Omental fat pad (tissue), 4 donors: ENCODE results near the gene FYTTD1. TPM values are rescaled to one million over a fixed set of nuclear protein-coding genes. Genes with fewer than 3 reads are reported as not detected.
"Not testable (repeated sequence)": the region's sequence is repeated elsewhere in the genome, so short reads cannot be mapped to it uniquely, and the experiment has no call there.

Source experiments
- ATAC-seq: fragments of 150-250 bp; one replicate; pipeline ENCODE4 v1.9.1; 2016; ENCODE audit warnings: mild to moderate bottlenecking, moderate library complexity; ENCODE audit not compliant: low FRiP score
- DNase-seq: peaks from one replicate; pipeline ENCODE4 v3.0.0-alpha.2; 2019; ENCODE audit warnings: low spot score
- total RNA-seq, 4 donors: library from RNA; depleted of rRNA; stranded (reverse); fragments of >200 nt; gene quantifications; one replicate each; pipeline ENCODE4 v1.1.0, GENCODE V29; 2016
- TF ChIP-seq, protein P1 (sequence below), 3 donors: fragments of 450-650 bp; IDR thresholded peaks; one replicate each; pipeline ENCODE4 v1.5.1; 2016 to 2017; ENCODE audit warnings: antibody characterized with exemption in 3 of 3, mild to moderate bottlenecking in 3 of 3, moderate library complexity in 2 of 3

FYTTD1 gene
- total RNA-seq, 4 donors from 2014 or later: 44.3 to 62.1 (median 50.8) TPM

DNA sequence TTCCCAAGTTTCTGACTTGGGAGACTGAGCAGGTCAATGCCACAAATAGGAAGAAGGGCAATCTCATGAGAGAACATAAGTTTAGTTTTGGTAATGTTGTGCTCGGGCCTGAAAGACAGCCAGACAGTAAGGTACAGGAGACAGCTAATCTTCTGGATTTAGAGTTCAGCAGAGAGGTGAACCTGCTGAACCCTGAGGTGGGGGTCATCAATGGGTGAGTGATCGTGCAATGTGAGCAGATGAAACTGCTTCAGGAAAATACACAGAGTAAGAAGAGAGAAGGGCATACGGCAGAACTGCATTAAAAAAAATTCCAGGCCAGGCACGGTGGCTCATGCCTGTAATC, 36.2 kb upstream of the FYTTD1 start:
- DNase-seq (no peak), ATAC-seq (no peak)
- TF ChIP-seq, protein P1, sequence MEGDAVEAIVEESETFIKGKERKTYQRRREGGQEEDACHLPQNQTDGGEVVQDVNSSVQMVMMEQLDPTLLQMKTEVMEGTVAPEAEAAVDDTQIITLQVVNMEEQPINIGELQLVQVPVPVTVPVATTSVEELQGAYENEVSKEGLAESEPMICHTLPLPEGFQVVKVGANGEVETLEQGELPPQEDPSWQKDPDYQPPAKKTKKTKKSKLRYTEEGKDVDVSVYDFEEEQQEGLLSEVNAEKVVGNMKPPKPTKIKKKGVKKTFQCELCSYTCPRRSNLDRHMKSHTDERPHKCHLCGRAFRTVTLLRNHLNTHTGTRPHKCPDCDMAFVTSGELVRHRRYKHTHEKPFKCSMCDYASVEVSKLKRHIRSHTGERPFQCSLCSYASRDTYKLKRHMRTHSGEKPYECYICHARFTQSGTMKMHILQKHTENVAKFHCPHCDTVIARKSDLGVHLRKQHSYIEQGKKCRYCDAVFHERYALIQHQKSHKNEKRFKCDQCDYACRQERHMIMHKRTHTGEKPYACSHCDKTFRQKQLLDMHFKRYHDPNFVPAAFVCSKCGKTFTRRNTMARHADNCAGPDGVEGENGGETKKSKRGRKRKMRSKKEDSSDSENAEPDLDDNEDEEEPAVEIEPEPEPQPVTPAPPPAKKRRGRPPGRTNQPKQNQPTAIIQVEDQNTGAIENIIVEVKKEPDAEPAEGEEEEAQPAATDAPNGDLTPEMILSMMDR (IDR thresholded peaks at IDR 0.05): no peak

DNA sequence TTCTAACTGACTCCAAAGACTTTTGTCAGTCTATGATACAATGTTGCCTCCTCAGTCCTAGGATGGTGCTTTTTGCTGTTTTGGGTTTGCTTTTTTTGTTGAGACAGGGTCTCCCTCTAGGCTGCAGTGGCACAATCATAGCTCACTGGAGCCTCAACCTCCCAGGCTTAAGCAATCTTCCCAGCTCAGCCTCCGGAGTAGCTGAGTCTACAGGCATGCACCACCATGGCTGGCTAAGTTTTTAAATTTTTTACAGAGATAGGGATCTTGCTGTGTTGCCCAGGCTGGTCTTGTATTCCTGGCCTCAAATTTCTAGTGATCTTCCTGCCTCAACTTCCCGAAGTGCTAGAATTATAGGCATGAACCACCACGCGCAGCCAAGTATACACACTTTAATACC, 35.4 kb upstream of the FYTTD1 start:
- TF ChIP-seq, protein P1 (IDR thresholded peaks at IDR 0.05): no peak
- ATAC-seq: no peak
- no peak for DNase-seq

DNA sequence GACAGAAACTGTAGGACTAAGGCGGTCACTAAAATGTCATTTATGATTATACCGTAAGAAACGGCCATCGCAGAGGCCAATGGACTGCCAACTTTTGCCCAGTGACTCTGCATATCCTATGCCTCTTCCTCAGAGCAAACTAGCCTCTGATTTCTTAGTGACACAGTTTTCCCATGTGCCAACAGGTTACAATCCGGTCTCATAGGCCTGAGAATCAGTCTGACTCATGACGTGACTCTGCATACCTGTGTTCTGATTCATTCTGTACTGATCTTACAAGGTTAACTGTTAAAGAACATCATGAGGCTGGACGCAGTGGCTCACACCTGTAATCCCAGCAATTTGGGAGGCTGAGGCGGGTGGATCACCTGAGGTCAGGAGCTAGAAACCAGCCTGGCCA, 30.8 kb upstream of the FYTTD1 start:
- ATAC-seq (peak; percentile 57), DNase-seq (no peak)
- TF ChIP-seq, protein P1 (IDR thresholded peaks at IDR 0.05): no peak

DNA sequence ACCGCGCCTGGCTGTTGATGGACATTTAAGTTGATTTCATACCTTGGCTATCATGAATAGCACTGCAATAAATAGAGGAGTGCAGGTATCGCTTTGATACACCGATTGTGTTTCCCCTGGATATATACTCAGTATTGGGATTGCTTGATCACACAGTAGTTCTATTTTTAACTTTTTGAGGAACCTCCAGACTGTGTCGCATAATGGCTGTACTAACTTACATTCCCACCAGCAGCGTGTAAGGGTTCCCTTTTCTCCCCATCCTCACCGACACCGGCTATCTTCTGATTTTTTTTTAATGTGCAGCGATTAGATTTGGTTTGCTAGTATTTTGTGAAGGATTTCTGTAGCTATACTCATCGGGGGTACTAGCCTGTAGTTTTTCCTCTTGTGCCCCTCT, 29.0 kb upstream of the FYTTD1 start:
- DNase-seq (no peak), ATAC-seq (no peak)

DNA sequence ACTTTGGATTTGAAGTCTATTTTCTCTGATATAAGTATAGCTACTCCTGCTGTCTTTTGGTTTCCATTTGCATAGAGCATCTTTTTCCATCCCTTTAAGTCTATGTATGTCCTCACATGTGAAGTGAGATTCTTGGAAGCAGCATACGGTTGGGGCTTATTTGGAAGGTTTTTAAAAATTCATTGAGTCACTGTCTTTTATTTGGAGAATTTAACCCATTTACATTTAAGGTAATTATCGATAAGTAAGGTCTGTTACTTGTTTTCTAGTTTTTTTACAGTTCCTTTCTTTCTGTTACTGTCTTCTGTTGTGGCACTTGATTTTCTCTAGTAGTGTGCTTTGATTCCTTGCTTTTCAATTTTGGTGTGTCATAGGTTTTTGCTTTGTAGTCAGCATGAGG, 26.9 kb upstream of the FYTTD1 start:
- DNase-seq (no peak), ATAC-seq (no peak)
- TF ChIP-seq, protein P1 (IDR thresholded peaks at IDR 0.05): no peak

More for the DNA sequence above, 29.0 kb upstream of the FYTTD1 start:
- TF ChIP-seq, protein P1 (IDR thresholded peaks at IDR 0.05): no peak

DNA sequence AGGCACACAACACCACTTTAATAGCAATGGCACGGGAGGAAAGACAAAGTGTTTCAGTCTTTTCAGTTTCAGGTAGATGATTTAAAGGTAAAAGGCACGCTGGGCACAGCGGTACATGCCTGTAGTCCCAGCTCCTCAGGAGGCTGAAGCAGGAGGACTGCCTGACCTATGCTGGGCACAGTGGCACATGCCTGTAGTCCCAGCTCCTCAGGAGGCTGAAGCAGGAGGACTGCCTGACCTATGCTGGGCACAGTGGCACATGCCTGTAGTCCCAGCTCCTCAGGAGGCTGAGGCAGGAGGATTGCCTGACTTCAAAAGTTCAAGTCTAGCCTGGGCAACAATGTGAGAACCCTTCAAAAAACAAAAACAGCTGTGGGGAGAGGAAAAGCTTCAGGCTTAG, 21.8 kb upstream of the FYTTD1 start:
- not testable (repeated sequence) for DNase-seq, ATAC-seq

DNA sequence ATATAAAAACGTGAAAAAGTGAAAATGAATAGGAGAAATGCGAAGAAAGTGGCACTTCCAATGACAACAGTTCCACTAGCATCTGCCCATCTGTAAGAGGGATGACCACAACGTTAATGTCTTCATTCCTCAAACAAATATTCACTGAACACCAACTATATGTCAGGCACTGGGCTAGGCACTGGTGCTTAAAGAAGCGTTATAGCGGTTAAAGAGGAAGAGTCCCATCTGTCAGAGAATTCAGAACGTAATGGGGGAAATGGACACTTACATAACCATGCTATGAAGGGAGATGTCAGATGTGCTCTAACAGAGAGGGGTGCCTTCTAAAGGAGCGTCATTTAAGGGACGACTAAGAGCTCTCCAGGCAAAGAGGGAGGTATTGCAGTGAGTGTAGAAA, 21.2 kb upstream of the FYTTD1 start:
- ATAC-seq (no peak), DNase-seq (no peak)
- TF ChIP-seq, protein P1 (IDR thresholded peaks at IDR 0.05): no peak

DNA sequence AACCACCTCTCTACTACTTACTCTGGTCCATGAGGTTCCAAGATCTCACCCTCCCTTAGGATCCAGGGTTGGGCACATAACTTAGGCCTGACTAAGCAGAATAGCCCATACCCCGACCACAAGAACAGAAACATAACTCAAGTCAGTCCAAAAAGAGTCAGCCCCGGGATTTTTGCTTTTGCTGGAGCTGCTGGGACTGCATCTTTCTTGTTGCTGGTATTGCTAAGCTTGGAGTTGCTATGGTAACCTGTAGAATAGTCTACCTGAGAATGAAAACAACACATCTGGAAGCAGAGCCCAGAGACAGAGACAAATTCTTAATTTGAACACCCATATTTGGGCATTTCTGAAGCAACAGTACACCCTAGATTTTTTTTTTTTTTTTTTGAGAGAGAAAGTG, 19.5 kb upstream of the FYTTD1 start:
- ATAC-seq (peak; percentile 59), DNase-seq (no peak)
- TF ChIP-seq, protein P1 (IDR thresholded peaks at IDR 0.05): no peak

DNA sequence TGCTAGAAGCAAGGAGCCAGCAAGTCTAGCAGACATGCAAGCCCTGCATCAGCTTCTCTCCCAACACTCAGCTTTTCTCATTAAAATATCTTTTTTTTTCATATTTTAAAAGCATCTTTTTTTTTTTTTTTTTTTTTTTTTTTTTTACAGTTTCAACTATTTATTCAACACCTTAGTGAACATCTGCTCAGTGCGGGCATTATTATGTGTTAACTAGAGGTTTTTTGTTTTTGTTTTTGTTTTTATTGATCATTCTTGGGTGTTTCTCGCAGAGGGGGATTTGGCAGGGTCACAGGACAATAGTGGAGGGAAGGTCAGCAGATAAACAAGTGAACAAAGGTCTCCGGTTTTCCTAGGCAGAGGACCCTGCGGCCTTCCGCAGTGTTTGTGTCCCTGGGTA, 18.9 kb upstream of the FYTTD1 start:
- not testable (repeated sequence) for ATAC-seq, DNase-seq

DNA sequence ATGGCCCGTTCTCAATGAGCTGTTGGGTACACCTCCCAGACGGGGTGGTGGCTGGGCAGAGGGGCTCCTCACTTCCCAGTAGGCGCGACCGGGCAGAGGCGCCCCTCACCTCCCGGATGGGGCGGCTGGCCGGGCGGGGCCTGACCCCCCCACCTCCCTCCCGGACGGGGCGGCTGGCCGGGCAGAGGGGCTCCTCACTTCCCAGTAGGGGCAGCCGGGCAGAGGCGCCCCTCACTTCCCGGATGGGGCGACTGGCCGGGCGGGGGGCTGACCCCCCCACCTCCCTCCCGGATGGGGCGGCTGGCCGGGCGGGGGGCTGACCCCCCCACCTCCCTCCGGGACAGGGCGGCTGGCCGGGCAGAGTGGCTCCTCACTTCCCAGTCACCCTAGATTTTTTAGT, 18.2 kb upstream of the FYTTD1 start:
- not testable (repeated sequence) for DNase-seq, ATAC-seq
